ENCODE measurements around the gene RHBDL1. TPM values are rescaled to one million over a fixed set of nuclear protein-coding genes. Genes with fewer than 3 reads are reported as not detected.
A peak's percentile ranks its signal among the peaks of the same experiment; 100 is the strongest.

RHBDL1 gene
- total and polyA plus RNA-seq, 9 of the 15 experiments (the other 6 are each of a cell fraction or from before 2014, with no cell fraction given): 0.03 to 5.6 (median 1.3) TPM; not detected in 1

DNA sequence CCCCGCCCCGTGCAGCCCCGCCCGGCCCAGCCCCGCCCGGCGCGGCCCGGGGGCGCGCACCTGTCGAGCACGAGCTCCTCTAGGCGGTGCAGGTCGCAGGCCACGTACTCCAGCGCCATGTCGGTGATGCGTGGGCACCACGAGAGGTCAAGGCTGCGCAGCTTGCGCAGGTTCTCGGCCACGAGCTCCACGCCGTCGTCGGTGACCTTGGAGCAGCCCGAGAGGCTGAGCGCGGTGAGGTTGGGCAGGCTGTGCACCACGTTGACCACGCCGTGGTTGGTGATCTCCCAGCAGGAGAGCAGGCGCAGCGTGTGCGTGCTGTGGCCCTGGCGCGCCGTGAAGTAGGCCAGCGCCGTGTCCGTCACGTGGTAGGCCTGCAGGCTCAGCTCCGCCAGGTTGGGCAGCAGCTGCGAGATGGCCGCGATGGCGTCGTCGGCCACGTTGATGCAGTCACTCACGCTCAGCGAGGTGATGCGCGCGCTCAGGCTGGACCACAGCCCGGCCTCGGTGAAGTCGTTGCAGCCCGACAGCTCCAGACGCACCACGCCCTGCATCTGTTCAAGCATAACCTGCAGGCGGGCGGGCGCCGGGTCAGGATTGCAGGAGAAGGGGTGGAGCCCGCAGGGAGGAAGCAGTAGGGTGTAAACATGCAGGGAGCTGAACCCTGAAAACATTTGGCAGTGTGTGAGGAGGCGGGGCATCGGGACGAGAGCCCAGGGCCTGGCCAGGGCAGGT lies 20.1 kb downstream of the RHBDL1 start (continued):
- TF ChIP-seq CCNT2 (IDR thresholded peaks at IDR 0.05; ENCODE audit: borderline replicate concordance, extremely low read depth, insufficient read length, low read depth, low read length): peak; percentile 12
- no peak for TF ChIP-seq FOS (IDR thresholded peaks at IDR 0.05; ENCODE audit: extremely low read depth, insufficient read length)
- no peak for TF ChIP-seq STAT5B (CRISPR knock-in tag; IDR thresholded peaks at IDR 0.05)
- TF ChIP-seq ATF7 (IDR thresholded peaks at IDR 0.05): peak; percentile 45; the same call in 1 of the 2 replicates
- TF ChIP-seq NCOR1 (IDR thresholded peaks at IDR 0.05): no peak
- no peak for TF ChIP-seq KHSRP (IDR thresholded peaks at IDR 0.05)
- TF ChIP-seq ZNF780A (CRISPR knock-in tag; IDR thresholded peaks at IDR 0.05): no peak
- TF ChIP-seq BHLHE40 (IDR thresholded peaks at IDR 0.05; ENCODE audit: low read length): peak; percentile 48; the same call in 1 of the 2 replicates
- TF ChIP-seq E2F6 (IDR thresholded peaks at IDR 0.05; ENCODE audit: borderline replicate concordance in 1 of 2, extremely low read depth in 1 of 2, insufficient read depth in 1 of 2, insufficient read length in 1 of 2, low read depth in 1 of 2, low read length in 1 of 2, poor library complexity in 1 of 2, severe bottlenecking in 1 of 2): peak; percentile 77 to 91
- no peak for TF ChIP-seq PRMT5 (CRISPR knock-in tag; IDR thresholded peaks at IDR 0.05)
- no peak for TF ChIP-seq EZH2 (IDR thresholded peaks at IDR 0.05; ENCODE audit: borderline replicate concordance, low read depth, low read length)
- peak; percentile 18 for TF ChIP-seq HMGN3 (IDR thresholded peaks at IDR 0.05; ENCODE audit: borderline replicate concordance, extremely low read depth, insufficient read length, low read depth, low read length)
- TF ChIP-seq POLR2A (conservative IDR thresholded peaks at IDR 0.05): 0 out of 2 replicates have a peak, but pooled peaks have one; percentile 36
- no peak for TF ChIP-seq BRF1 (IDR thresholded peaks at IDR 0.05; ENCODE audit: borderline replicate concordance, extremely low read depth, insufficient read length)
- TF ChIP-seq ELK3 (CRISPR knock-in tag; IDR thresholded peaks at IDR 0.05): no peak
- no peak for TF ChIP-seq DNMT1 (IDR thresholded peaks at IDR 0.05)
- TF ChIP-seq MYBL2 (IDR thresholded peaks at IDR 0.05; ENCODE audit: low read depth): no peak
- TF ChIP-seq MYBL2 (CRISPR knock-in tag; IDR thresholded peaks at IDR 0.05; ENCODE audit: borderline replicate concordance): no peak
- TF ChIP-seq NFATC3 (IDR thresholded peaks at IDR 0.05): no peak
- TF ChIP-seq ZNF316 (IDR thresholded peaks at IDR 0.05): peak; percentile 5; the same call in 1 of the 2 replicates
- no peak for TF ChIP-seq ZNF165 (CRISPR knock-in tag; IDR thresholded peaks at IDR 0.05; ENCODE audit: borderline replicate concordance)
- TF ChIP-seq GTF2A2 (tag; IDR thresholded peaks at IDR 0.05): no peak
- TF ChIP-seq, protein P1, sequence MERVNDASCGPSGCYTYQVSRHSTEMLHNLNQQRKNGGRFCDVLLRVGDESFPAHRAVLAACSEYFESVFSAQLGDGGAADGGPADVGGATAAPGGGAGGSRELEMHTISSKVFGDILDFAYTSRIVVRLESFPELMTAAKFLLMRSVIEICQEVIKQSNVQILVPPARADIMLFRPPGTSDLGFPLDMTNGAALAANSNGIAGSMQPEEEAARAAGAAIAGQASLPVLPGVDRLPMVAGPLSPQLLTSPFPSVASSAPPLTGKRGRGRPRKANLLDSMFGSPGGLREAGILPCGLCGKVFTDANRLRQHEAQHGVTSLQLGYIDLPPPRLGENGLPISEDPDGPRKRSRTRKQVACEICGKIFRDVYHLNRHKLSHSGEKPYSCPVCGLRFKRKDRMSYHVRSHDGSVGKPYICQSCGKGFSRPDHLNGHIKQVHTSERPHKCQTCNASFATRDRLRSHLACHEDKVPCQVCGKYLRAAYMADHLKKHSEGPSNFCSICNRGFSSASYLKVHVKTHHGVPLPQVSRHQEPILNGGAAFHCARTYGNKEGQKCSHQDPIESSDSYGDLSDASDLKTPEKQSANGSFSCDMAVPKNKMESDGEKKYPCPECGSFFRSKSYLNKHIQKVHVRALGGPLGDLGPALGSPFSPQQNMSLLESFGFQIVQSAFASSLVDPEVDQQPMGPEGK (CRISPR knock-in tag; IDR thresholded peaks at IDR 0.05; ENCODE audit: borderline replicate concordance): no peak
- no peak for TF ChIP-seq BRD4 (IDR thresholded peaks at IDR 0.05)

Data from K562 (cell line).